ENCODE data around the gene MAPKBP1.

The MAPKBP1 gene

GRCh38 chr15:41773729-41774061 is 589 bp upstream of the MAPKBP1 start:
- H3K9me3 ChIP-seq, result no peaks in the 10 kb centered on the region
- TF ChIP-seq CTCF (IDR thresholded peaks at IDR 0.05), result no peak
- H3K4me1 ChIP-seq (ENCODE audit: control insufficient read depth in 1 of 2, insufficient read depth in 1 of 2, low read depth in 1 of 2, low read length in 1 of 2), result peaks cover 26 to 31% of the 10 kb centered on the region in 2 experiments
- H3K27me3 ChIP-seq, result no peaks in the 10 kb centered on the region
- peak overlapping the region; percentile 90 to 92 for H3K4me3 ChIP-seq (ENCODE audit: low read depth in 1 of 2, low read length in 1 of 2)
- peak overlapping the region; percentile 89 for H3K27ac ChIP-seq
- H3K36me3 ChIP-seq, result no peaks in the 10 kb centered on the region

- no peaks in the 10 kb centered on the region for H3K36me3 ChIP-seq
- peaks cover 26 to 31% of the 10 kb centered on the region in 2 experiments for H3K4me1 ChIP-seq (ENCODE audit: control insufficient read depth in 1 of 2, insufficient read depth in 1 of 2, low read depth in 1 of 2, low read length in 1 of 2)
- peak overlapping the region; percentile 89 for H3K27ac ChIP-seq
- H3K9me3 ChIP-seq, result no peaks in the 10 kb centered on the region
- TF ChIP-seq CTCF (IDR thresholded peaks at IDR 0.05), result no peak
- H3K27me3 ChIP-seq, result no peaks in the 10 kb centered on the region
- H3K4me3 ChIP-seq (ENCODE audit: low read depth in 1 of 2, low read length in 1 of 2), result peak overlapping the region; percentile 90 to 92
Observed at GRCh38 chr15:41774882-41775417, 666 bp downstream of the MAPKBP1 start.

GRCh38 chr15:41775651-41776050 is 1.4 kb downstream of the MAPKBP1 start:
- H3K27ac ChIP-seq, result no peak overlapping the region
- H3K9me3 ChIP-seq, result no peaks in the 10 kb centered on the region
- H3K27me3 ChIP-seq, result no peaks in the 10 kb centered on the region
- H3K4me1 ChIP-seq (ENCODE audit: control insufficient read depth in 1 of 2, insufficient read depth in 1 of 2, low read depth in 1 of 2, low read length in 1 of 2), result peaks cover 26 to 31% of the 10 kb centered on the region in 2 experiments
- TF ChIP-seq CTCF (IDR thresholded peaks at IDR 0.05), result no peak
- H3K36me3 ChIP-seq, result no peaks in the 10 kb centered on the region
- peak overlapping the region in 1 of 2 experiments; percentile 90 for H3K4me3 ChIP-seq (ENCODE audit: low read depth in 1 of 2, low read length in 1 of 2)

GRCh38 chr15:41777421-41777973 is 3.2 kb downstream of the MAPKBP1 start:
- Histone ChIP-seq H3K9me3 (no peaks in the 10 kb centered on the region), H3K4me1 (ENCODE audit: control insufficient read depth in 1 of 2, insufficient read depth in 1 of 2, low read depth in 1 of 2, low read length in 1 of 2) (peaks cover 26 to 30% of the 10 kb centered on the region in 2 experiments), H3K4me3 (ENCODE audit: low read depth in 1 of 2, low read length in 1 of 2) (no peak overlapping the region), H3K27ac (no peak overlapping the region), H3K27me3 (no peaks in the 10 kb centered on the region), H3K36me3 (no peaks in the 10 kb centered on the region)
- no peak for TF ChIP-seq CTCF (IDR thresholded peaks at IDR 0.05)

GRCh38 chr15:41778521-41778920 is 4.2 kb downstream of the MAPKBP1 start:
- Histone ChIP-seq H3K4me3 (ENCODE audit: low read depth in 1 of 2, low read length in 1 of 2) (no peak overlapping the region), H3K27ac (no peak overlapping the region), H3K36me3 (no peaks in the 10 kb centered on the region), H3K27me3 (no peaks in the 10 kb centered on the region), H3K4me1 (ENCODE audit: control insufficient read depth in 1 of 2, insufficient read depth in 1 of 2, low read depth in 1 of 2, low read length in 1 of 2) (peaks cover 17 to 20% of the 10 kb centered on the region in 2 experiments), H3K9me3 (no peaks in the 10 kb centered on the region)
- no peak for TF ChIP-seq CTCF (IDR thresholded peaks at IDR 0.05)

Data from neutrophil (primary cell).